SHP77 treated with DMSO at 0.1 percent for 48 hours (cell line): ENCODE results near the gene THSD4.
A peak's percentile ranks its signal among the peaks of the same experiment; 100 is the strongest.
"Not testable (repeated sequence)": the region's sequence is repeated elsewhere in the genome, so short reads cannot be mapped to it uniquely, and the experiment has no call there.

Experiments used
- DNase-seq: peaks from one replicate; lab custom pipeline; 2025; lab: John Stamatoyannopoulos, UW

THSD4 gene

GRCh38 chr15:71261418-71261817 is 146.1 kb downstream of the THSD4 start:
- DNase-seq, result no peak

- no peak for DNase-seq
Measured at GRCh38 chr15:71261909-71262308, 146.6 kb downstream of the THSD4 start.

- DNase-seq, result no peak
Measured at GRCh38 chr15:71262599-71262998, 147.3 kb downstream of the THSD4 start.

GRCh38 chr15:71265606-71266005 is 150.3 kb downstream of the THSD4 start:
- not testable (repeated sequence) for DNase-seq

- DNase-seq, result no peak
Measured at GRCh38 chr15:71271327-71271726, 156.1 kb downstream of the THSD4 start.

- no peak for DNase-seq
Measured at GRCh38 chr15:71272932-71273331, 157.7 kb downstream of the THSD4 start.

- DNase-seq, result no peak
Measured at GRCh38 chr15:71273731-71274447, 158.6 kb downstream of the THSD4 start.

- no peak for DNase-seq
Measured at GRCh38 chr15:71274448-71274798, 159.2 kb downstream of the THSD4 start.

GRCh38 chr15:71275098-71275497 is 159.8 kb downstream of the THSD4 start:
- no peak for DNase-seq

- DNase-seq, result no peak
Measured at GRCh38 chr15:71275566-71276335, 160.5 kb downstream of the THSD4 start.

GRCh38 chr15:71276336-71276665 is 161.0 kb downstream of the THSD4 start:
- DNase-seq, result no peak

- peak; percentile 85 for DNase-seq
Measured at GRCh38 chr15:71278989-71279756, 163.9 kb downstream of the THSD4 start.

GRCh38 chr15:71279757-71280141 is 164.5 kb downstream of the THSD4 start:
- no peak for DNase-seq

GRCh38 chr15:71280206-71280605 is 164.9 kb downstream of the THSD4 start:
- DNase-seq, result no peak

- DNase-seq, result no peak
Measured at GRCh38 chr15:71281256-71281655, 166.0 kb downstream of the THSD4 start.

- no peak for DNase-seq
Measured at GRCh38 chr15:71282076-71282475, 166.8 kb downstream of the THSD4 start.

GRCh38 chr15:71288348-71288955 is 173.2 kb downstream of the THSD4 start:
- no peak for DNase-seq

GRCh38 chr15:71290002-71290401 is 174.7 kb downstream of the THSD4 start:
- DNase-seq, result no peak

GRCh38 chr15:71290881-71291635 is 175.8 kb downstream of the THSD4 start:
- no peak for DNase-seq

GRCh38 chr15:71291723-71292122 is 176.5 kb downstream of the THSD4 start:
- no peak for DNase-seq

- DNase-seq, result no peak
Measured at GRCh38 chr15:71293723-71294122, 178.5 kb downstream of the THSD4 start.
